Measurements from ENCODE around the gene DHRS13. TPM values are rescaled to one million over a fixed set of nuclear protein-coding genes. Genes with fewer than 3 reads are reported as not detected.
A peak's percentile ranks its signal among the peaks of the same experiment; 100 is the strongest.

DHRS13 gene, protein sequence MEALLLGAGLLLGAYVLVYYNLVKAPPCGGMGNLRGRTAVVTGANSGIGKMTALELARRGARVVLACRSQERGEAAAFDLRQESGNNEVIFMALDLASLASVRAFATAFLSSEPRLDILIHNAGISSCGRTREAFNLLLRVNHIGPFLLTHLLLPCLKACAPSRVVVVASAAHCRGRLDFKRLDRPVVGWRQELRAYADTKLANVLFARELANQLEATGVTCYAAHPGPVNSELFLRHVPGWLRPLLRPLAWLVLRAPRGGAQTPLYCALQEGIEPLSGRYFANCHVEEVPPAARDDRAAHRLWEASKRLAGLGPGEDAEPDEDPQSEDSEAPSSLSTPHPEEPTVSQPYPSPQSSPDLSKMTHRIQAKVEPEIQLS
- 1 to 10 TPM; 6.3 to 7.5 TPM for total RNA-seq
- long read RNA-seq, transcript DHRS13-202 (4 exons, 2,037 nt) = minor isoform, 10 of 29 reads
- long read RNA-seq, transcript DHRS13-201 (5 exons, 1,921 nt) = major isoform, 18 of 29 reads
- long read RNA-seq, partial matches to known transcripts = 0 of 29 reads
- long read RNA-seq, other reads (novel, unspliced or antisense) = 1 of 29 reads

DNA sequence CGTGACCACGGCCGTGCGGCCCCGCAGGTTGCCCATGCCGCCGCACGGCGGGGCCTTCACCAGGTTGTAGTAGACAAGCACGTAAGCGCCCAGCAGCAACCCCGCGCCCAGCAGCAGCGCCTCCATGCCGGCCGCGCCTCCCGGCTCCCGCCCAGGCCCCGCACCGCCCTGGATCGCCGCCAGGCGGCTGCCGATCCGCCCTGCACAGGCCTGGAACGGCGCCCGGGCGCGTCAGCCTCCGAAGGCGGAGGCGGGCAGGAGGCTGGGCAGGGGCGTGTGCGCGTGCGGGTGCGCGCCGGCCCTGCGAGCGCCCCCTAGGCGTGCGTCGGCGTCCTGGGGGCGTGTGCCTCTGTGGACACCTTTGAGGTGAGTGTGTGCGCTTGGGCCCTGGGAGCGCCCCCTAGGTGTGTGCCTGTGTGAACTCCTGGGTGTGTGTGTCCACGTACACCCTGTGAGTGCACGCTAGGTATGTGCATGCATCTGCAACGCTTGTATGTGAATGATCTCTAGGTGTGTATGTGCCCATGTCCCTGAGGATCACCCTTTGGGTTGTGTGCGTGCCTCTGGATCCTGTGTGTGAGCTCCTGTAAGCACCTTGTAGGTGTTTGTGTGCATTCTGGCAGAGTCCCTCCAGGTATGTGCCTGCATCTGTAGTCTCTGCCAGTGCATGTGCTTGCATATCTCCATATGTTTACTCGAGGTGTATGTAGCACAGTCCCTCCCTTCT lies at the start of gene DHRS13:
Gene DHRS13 (minus strand): TSS at position 261 of the 727 bp plus-strand sequence. CDS start 135 bp downstream, at position 126.
- intact Hi-C loops (cut with DNase I, micrococcal nuclease) = no loop called here
- peak; percentile 87 to 96 for DNase-seq

DNA sequence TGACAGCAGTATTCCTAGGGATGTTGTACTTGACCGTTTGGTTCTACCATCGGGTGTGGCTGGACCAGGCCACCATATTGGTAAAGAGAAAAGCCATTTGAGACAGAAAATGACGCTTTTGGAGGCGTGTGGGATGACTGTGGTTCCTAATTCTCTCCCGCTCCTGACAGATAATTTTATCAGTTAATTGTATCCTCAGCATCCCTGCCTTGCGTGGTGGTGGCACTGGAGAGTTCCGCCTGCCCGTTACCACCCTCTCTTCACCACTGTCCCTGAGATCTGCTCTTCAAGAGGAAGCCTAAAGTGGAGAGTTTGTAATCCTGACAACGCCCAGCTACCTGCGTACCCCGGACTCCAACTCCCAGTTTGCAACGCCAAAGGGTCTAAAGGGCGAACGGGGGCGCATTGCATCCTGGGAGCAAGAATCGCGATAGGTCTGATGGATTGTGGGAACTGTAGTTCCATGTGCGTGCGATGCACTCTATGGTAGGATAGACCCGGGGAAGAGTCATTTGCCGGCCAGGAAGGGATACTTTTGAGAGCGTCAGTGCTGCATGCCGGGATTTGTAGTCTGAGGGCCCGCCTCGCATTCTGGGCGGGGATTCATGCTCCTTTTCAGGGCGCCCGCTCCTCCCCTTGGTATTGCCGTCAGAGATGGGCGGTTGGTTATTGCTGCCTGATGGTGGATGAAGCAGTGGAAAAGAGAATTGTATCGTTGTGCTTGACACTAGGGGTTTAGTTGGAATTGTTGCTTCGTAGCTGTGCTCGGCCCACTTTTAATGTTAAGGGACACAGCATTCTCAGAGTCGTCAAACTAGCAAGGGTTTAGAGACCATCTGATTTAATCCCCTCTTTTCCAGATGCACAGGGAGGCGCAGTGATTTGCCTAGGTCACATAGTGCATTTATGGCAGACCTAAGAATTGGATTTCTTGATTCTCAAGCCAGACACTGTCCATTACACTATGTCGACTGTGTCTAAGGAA lies 49.4 kb upstream of the DHRS13 start:
- ATAC-seq = peak; percentile 71
- peak; percentile 94 to 99 for DNase-seq
- intact Hi-C loops (cut with DNase I, micrococcal nuclease) = no loop called here

More for the DNA sequence above, at the start of gene DHRS13:
- ATAC-seq = peak; percentile 88

DNA sequence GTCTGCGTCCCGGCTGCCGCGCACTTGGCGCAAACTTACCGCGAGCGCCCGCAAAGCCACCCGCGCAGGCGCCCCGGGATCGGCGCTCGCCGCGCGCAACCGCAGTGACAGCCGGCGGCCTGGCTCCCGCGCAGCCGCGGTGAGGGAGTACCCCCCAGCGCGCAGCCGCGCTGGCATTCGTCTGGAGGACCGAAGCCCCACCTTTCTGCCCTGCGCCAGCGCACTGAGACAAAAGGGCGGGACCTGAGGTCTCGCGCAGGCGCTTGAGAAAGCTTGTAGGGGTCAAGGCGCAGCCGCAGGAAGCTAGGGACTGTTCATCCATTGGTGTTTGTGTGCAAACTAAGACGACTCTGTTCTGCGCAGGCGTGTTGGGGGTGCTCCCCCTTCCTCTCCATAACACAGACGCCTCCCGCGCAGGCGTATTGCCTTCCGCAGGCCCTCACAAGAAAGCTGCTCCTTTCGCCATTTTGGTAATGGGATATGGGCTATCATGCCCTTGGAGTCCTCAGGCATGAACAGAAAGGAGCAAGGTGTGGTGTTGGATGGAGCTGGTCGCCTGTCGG lies 48.6 kb upstream of the DHRS13 start, which contains the start of gene PHF12:
Gene PHF12 (minus strand): TSS at position 91 of the 563 bp plus-strand sequence. CDS start 558 bp downstream, outside the sequence.
- ATAC-seq (peak; percentile 70), DNase-seq (peak; percentile 99 to 100)
- intact Hi-C loops (cut with DNase I, micrococcal nuclease) = no loop called here

DNA sequence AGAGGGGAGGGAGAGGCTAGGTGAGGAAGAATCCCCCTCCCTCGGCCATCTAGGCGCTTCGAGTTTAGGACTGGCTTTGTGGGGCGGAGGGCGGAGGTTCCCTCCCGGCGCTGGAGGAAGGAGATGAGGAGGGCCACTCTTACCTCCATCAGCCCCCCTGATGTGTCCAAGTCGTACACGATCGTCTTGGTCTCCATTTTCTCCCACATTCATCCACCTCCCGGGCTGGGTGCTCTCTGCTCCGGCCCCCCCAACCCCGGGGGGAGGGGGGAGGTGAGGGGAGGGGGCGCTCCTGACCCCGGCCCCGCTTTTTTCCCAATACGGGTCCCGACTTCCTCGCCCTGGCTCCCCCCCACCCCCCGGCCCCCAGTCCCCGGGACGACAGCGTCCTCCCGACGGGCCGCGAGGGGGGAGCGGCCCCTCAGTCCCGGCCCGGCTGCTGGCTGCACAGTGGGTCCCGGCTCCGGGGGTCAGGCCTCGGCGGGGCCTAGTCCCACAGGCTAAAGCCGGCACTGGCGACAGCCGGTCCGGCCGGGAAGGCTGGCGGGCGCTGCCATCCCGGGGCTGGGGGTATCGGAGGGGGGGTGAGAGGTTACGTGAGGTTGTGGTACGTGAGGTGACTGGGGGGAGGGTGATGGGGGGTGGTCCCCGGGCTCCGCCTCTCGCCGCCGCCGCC lies 48.0 kb upstream of the DHRS13 start:
- no peak for DNase-seq
- intact Hi-C loops (cut with DNase I, micrococcal nuclease) = no loop called here
- peak; percentile 1 for ATAC-seq

DNA sequence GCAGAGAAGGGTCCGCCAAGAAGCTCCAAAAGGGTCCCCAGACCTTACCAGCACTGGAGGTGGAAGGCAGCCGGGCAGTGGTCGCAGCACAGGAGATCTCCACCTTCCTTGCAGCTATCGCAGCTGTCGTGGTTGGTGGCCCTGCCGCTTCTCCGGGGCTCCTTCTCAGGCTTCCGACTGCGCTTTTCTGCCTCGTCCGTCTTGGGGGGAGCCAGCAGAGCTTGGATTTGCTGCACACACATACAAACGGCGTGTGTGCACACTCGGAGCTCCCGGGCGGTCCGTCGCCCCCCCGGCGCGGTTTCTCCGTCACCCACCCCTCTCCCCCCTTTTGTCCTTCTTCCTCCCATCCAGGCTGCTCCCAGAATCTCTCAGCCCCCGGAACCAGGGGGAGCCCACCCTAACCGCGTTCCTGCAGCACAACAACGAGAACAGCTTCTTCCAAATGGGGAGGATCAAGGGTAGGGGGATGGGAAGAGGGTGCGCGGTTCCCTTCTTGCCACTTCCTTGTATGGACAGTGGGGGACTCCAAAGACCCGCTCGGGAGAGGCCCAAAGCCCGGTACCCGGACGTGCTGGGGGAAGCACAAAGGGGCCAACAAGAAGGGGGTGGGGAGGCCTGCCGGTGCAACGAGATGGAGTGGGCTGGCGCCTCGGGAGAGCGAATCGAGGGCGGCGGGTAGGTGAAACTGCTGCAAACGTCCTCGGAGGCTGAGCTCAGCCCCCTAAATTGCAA lies 47.3 kb upstream of the DHRS13 start:
- intact Hi-C loops (cut with DNase I, micrococcal nuclease) = no loop called here
- peak; percentile 67 to 74 for DNase-seq
- no peak for ATAC-seq

DNA sequence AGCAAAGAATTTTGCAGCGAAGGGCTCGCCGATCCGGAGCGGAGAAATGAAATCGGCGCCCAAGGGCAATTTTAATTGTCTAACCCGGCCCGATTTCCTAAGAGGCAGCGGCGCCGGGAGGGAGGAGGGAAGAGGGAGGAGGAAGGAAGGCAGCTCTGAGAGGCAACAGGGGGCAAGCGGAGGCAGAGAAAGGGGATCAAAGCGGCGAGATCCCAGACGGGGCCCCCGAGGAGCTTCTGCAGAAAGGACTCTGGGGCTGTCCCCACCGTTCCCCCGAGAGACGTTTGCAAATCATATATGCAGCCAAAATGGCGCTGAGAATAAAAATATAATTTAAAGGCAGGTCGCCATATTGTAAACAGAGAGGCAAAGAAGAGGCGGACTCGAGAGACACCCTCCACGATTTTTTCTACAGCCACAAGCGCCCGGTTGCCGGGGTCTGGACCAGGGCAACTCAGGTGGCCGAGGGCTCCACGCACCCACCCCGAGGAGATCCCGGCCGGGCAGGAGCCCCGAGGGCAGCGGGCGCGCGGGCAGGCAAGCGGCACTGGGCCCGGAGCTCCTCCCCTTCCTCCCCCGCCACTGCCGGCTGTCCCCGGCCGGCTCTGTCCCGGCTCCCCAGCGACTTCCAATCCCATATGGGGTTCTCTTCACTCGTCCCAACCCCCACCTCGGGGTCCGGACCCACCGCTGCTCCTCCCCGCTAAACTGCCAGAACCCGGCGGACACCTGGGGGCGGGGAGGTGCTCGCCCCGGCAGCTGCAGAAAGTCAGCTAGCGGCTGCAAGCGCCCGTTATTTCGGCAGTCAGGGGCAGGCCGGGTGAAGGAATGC lies 46.5 kb upstream of the DHRS13 start:
- ATAC-seq = peak; percentile 12
- intact Hi-C loops (cut with DNase I, micrococcal nuclease) = no loop called here
- peak; percentile 62 to 79 for DNase-seq

DNA sequence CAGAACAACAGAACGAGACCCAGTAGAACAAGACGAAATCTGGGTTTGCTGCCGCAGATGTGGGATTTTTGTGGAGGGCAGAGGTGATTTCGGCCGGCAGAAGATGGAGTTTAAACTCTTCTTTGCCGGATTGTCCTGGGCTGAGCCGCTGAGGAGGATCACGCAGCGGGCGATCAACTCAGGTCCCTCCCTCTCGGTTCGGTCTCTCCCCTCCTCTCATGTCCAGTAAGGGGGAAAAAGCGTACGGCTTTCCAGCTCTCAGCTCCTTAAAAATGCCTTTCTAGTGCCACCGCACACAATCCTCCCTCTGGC lies 46.0 kb upstream of the DHRS13 start:
- ATAC-seq = no peak
- no peak for DNase-seq
- intact Hi-C loops (cut with DNase I, micrococcal nuclease) = no loop called here

DNA sequence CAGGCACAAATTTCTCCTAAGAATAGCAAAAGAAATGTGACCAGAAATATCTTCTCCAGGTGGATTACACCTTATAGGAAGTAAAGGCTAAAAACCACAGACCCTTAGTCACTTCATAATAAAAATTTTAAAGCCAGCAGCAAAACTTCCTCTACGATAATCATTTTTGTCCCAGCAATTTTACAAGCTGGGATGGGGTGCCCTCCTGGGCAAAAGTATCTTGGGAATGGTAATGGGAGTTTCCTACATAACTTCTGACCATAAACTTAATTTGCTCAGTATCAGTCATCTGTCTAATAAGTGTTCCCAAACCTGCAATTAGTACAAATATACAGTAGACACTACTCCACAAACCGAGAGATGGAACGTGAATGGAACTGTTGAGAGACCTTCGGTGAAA lies 45.5 kb upstream of the DHRS13 start:
- DNase-seq = no peak
- intact Hi-C loops (cut with DNase I, micrococcal nuclease) = no loop called here
- ATAC-seq = no peak

DNA sequence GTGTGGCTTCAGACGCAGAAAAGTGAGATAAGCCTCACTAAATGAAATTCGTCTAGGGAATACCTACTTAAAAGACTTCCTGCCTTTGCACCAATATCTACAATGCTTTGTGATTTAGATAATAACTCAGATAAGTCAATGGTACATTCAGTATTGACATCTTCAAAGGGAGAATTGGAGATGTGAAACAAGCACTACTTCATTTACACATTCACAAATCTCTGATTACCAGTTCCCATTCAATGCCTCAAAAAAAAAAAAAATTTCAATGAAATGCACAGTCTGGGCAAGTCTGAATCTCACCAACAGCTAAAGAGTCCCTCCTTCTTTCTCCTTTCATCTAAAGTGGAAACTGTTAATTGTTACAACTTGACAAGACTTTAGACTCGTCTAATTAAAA lies 44.8 kb upstream of the DHRS13 start:
- intact Hi-C loops (cut with DNase I, micrococcal nuclease) = no loop called here

DNA sequence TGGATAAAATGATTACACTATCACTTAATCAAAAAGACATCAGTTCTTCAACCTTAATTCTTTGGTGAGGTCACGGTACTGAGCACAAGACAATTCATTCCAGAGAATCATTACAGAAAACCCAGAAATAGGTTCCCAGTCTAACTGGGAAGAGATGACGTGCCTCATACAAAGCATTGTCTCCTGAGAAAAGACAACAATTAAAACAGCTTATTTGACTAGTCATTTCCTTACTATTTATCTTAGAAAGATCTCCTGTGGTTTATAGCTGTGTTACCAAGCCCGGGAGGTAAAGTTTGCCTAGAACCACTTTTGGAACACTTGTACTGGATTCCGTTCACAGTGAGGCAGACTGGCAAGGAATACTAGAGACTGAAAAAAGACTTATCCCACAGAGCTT lies 43.4 kb upstream of the DHRS13 start:
- no peak for ATAC-seq
- intact Hi-C loops (cut with DNase I, micrococcal nuclease) = no loop called here
- DNase-seq = no peak

More for the DNA sequence above, 44.8 kb upstream of the DHRS13 start:
- ATAC-seq = no peak
- no peak for DNase-seq

DNA sequence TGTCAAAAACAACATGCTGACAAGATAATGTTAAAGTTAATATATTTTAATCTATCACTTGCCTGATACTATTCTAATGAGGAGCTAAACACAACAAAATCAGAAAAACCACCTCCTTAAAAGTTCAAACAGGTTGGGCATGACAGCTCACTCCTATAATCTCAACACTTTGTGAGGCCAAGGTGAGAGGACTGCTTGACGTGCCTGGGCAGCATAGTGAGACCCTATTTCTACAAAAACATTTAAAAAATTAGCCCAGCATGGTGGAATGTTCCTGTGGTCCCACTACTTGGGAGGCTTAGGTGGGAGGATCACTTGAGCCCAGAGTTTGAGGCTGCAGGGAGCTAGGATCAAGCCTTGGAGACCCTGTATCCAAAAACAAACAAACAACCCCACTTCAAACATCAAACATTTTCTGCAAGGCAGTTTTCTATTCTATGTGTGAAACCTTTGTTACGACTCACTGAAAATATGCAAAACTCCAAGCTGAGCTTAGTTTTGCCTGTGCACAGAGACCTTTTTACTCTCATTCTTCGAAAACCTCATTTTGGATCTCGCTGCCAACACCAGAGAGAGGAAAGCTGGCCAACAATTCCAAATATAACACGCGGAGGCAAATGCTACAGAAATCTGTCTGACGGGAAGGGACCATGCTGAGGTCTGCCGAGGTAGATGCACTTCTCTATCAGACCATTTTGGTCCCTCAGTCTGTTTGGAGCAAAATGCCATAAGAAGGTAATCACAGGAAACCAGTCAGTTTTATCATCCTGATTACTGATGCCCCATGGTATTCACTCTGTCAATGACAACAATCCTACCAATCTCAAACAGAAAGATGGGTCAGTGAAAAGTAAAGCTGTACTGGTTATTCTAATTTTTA lies 42.2 kb upstream of the DHRS13 start:
- intact Hi-C loops (cut with DNase I, micrococcal nuclease) = no loop called here
- no peak for ATAC-seq

DNA sequence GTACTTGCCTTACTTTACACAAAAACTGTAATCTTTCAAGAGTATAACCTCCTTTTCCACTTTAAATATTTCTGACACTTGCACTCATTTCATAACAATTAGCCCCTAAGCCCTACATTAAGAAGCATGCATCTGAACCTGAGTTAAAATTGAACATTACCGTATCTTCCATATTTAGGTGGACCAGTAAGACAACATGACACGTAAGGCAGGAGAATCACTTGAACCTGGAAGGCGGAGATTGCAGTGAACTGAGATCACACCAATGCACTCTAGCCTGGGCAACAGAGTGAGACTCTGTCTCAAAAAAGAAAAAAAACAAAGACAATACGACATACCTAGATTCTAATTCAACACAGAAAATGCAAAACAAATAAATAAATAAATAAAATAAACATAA lies 41.5 kb upstream of the DHRS13 start:
- no peak for ATAC-seq
- DNase-seq = no peak
- intact Hi-C loops (cut with DNase I, micrococcal nuclease) = no loop called here

More for the DNA sequence above, 42.2 kb upstream of the DHRS13 start:
- DNase-seq = no peak

DNA sequence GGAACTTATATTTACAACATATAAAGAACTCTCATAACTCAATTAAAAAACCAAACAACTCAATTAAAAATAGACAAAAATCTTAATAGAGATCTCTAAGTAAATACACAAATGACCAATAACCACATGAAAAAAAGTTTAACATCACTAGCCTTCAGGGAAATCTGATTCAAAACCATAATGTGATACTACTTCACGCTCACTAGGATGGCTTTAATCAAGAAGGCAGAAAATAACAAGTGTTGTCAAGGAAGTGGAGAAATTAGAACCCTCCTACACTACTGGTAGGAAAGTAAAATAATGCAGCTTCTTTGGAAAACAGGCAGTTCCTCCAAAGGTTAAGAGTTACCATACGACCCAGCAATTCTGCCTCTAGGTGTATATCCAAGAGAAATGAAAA lies 40.0 kb upstream of the DHRS13 start:
- intact Hi-C loops (cut with DNase I, micrococcal nuclease) = no loop called here
- DNase-seq (no peak), ATAC-seq (no peak)

DNA sequence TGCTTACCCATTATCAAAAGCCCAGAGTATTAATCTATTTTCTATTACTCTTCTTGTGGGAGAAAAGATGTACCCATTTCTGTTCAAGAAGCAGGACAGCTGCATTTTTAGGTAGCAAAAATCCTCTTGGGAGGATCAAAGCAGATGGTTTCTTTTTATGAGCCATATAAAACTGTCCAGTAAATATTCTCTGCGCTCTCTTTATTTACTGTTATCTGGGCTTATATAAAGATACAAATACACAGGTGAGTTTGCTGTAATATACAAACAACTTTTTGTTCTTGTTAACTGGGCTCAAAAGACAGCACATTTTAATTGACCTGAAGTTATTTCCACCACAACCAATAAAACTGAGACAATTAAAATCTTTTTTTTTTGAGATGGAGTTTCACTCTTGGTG lies 38.4 kb upstream of the DHRS13 start:
- intact Hi-C loops (cut with DNase I, micrococcal nuclease) = no loop called here
- DNase-seq (no peak), ATAC-seq (peak; percentile 46)

DNA sequence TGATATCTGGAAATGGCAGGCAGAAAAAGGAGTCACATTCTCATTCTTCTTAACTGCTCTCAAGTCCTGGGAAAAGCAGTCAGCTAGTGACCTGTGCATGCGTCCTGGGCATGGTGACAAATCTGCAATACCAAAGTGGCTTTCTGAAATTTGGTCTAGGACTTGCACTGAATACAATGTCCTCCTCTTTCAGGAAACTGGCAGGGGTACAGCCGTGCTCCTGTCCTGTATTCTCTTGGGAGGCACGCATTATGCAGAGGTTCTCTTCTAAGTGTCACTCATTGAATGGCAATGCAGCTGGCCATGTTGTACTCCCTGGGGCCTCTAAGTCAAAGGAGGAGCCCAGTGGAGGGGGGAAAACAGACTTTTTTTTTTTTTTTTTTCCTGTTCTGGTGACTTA lies 37.8 kb upstream of the DHRS13 start:
- ATAC-seq = no peak
- DNase-seq = no peak
- intact Hi-C loops (cut with DNase I, micrococcal nuclease) = no loop called here

DNA sequence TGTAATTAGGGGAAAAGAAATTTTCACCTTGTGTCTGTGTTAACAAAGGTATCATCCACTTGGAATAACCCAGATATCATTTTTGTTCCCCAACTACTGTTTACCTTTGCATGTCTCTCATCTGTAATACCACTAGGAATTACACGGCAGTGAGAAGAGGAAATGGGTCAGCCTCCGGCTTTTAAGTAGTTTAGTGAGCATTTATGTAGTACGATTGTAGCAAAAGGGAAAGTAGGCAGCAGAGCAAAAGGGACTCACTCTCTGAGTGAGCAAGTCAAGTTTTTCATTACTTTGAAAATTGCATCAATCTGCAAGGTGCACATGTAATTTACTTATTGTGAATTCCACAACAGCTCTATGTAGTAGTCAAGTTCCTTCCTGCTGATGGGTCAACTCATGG lies 37.3 kb upstream of the DHRS13 start:
- intact Hi-C loops (cut with DNase I, micrococcal nuclease) = no loop called here
- no peak for DNase-seq
- no peak for ATAC-seq
